SH-SY5Y (cell line): ENCODE data around the gene SLC25A36.

Experiments used
- GATA2 ChIP-seq: IDR thresholded peaks from 2 replicates; pipeline ENCODE4 v1.6.1; 2011; ENCODE audit warnings: mild to moderate bottlenecking, low read depth, low read length
- GATA3 ChIP-seq: IDR thresholded peaks from 2 replicates; pipeline ENCODE4 v1.6.1; 2011; ENCODE audit warnings: low read depth, mild to moderate bottlenecking, low read length, moderate library complexity

- no peak for TF ChIP-seq GATA2
- no peak for TF ChIP-seq GATA3
Observed at GRCh38 chr3:140911822-140912221, 29.8 kb upstream of the SLC25A36 start.
